ENCODE data around the gene CAPN15. TPM values are rescaled to one million over a fixed set of nuclear protein-coding genes. Genes with fewer than 3 reads are reported as not detected.

The CAPN15 gene
- total RNA-seq, 1 donor from 2014 or later: 81.8 TPM

- no peak for DNase-seq (ENCODE audit: low read depth)
Observed at GRCh38 chr16:525123-525519, 2.4 kb upstream of the CAPN15 start.

GRCh38 chr16:525520-526180, 1.9 kb upstream of the CAPN15 start:
- peak; percentile 94 for DNase-seq (ENCODE audit: low read depth)

- DNase-seq (ENCODE audit: low read depth): peak; percentile 72
Observed at GRCh38 chr16:526181-527014, 1.1 kb upstream of the CAPN15 start.

GRCh38 chr16:528111-529011, 849 bp downstream of the CAPN15 start:
- peak; percentile 65 for DNase-seq (ENCODE audit: low read depth)

GRCh38 chr16:529012-529575, 1.6 kb downstream of the CAPN15 start:
- DNase-seq (ENCODE audit: low read depth): peak; percentile 87

GRCh38 chr16:530111-530817, 2.8 kb downstream of the CAPN15 start:
- DNase-seq (ENCODE audit: low read depth): peak; percentile 57

- DNase-seq (ENCODE audit: low read depth): peak; percentile 95
Observed at GRCh38 chr16:531494-532125, 4.1 kb downstream of the CAPN15 start.

GRCh38 chr16:533391-534123, 6.0 kb downstream of the CAPN15 start:
- no peak for DNase-seq (ENCODE audit: low read depth)

- DNase-seq (ENCODE audit: low read depth): peak; percentile 95
Observed at GRCh38 chr16:534135-534534, 6.6 kb downstream of the CAPN15 start.

- DNase-seq (ENCODE audit: low read depth): no peak
Observed at GRCh38 chr16:534856-535445, 7.4 kb downstream of the CAPN15 start.

- peak; percentile 99 for DNase-seq (ENCODE audit: low read depth)
Observed at GRCh38 chr16:535446-536405, 8.2 kb downstream of the CAPN15 start.

- DNase-seq (ENCODE audit: low read depth): no peak
Observed at GRCh38 chr16:536746-537145, 9.2 kb downstream of the CAPN15 start.

GRCh38 chr16:537415-538335, 10.2 kb downstream of the CAPN15 start:
- DNase-seq (ENCODE audit: low read depth): no peak

GRCh38 chr16:539901-540530, 12.5 kb downstream of the CAPN15 start:
- no peak for DNase-seq (ENCODE audit: low read depth)

- DNase-seq (ENCODE audit: low read depth): no peak
Observed at GRCh38 chr16:540645-541340, 13.3 kb downstream of the CAPN15 start.

Data from myocyte (in vitro differentiated cells).